KMS-11 (cell line): Measurements from ENCODE around the gene MYPOP.

Experiments
- H2AFZ ChIP-seq: fragments of 200-600 bp; sonication (generic); 2 replicates; pipeline ENCODE4 v1.6.1; 2016; ENCODE audit warnings: antibody characterized with exemption, mixed run types, low read depth
- H3K27ac ChIP-seq: fragments of 200-600 bp; sonication (generic); 2 replicates; pipeline ENCODE4 v1.6.1; 2016; ENCODE audit warnings: mild to moderate bottlenecking, mixed run types
- H3K27me3 ChIP-seq: fragments of 200-600 bp; sonication (generic); 2 replicates; pipeline ENCODE4 v1.6.1; 2017; ENCODE audit warnings: mild to moderate bottlenecking, low read depth, mixed run types, moderate library complexity; ENCODE audit not compliant: insufficient read depth
- H3K36me3 ChIP-seq: fragments of 200-600 bp; sonication (generic); 2 replicates; pipeline ENCODE4 v1.6.1; 2017; ENCODE audit warnings: mild to moderate bottlenecking, mixed run types; ENCODE audit not compliant: insufficient read depth
- H3K4me1 ChIP-seq: fragments of 200-600 bp; sonication (generic); 2 replicates; pipeline ENCODE4 v1.6.1; 2016; ENCODE audit warnings: mild to moderate bottlenecking, low read depth, mixed run types; ENCODE audit not compliant: poor library complexity, severe bottlenecking
- H3K4me2 ChIP-seq: fragments of 200-600 bp; sonication (generic); 2 replicates; pipeline ENCODE4 v1.7.0; 2016; ENCODE audit warnings: mild to moderate bottlenecking, mixed run types
- H3K4me3 ChIP-seq: fragments of 200-600 bp; sonication (generic); IDR thresholded peaks from 2 replicates; pipeline ENCODE4 v1.6.1; 2017; ENCODE audit warnings: low read depth, low read length, mixed read lengths; ENCODE audit not compliant: insufficient read depth
- H3K79me2 ChIP-seq: fragments of 200-600 bp; sonication (generic); 2 replicates; pipeline ENCODE4 v1.6.1; 2016; ENCODE audit warnings: low read depth, mixed run types; ENCODE audit not compliant: insufficient read depth
- H3K9ac ChIP-seq: fragments of 200-600 bp; sonication (generic); 2 replicates; pipeline ENCODE4 v1.6.1; 2016; ENCODE audit warnings: mild to moderate bottlenecking, mixed run types
- H4K20me1 ChIP-seq: fragments of 200-600 bp; sonication (generic); 2 replicates; pipeline ENCODE4 v1.6.1; 2016; ENCODE audit warnings: mild to moderate bottlenecking, mixed run types; ENCODE audit not compliant: insufficient read depth
- TF ChIP-seq, protein P1 (sequence below): fragments of 200-600 bp; sonication (generic); conservative IDR thresholded peaks from 2 replicates; pipeline ENCODE4 v1.6.1; 2017; ENCODE audit warnings: low read depth, mild to moderate bottlenecking, antibody characterized with exemption, low read length, moderate library complexity, mixed read lengths

Gene MYPOP

DNA sequence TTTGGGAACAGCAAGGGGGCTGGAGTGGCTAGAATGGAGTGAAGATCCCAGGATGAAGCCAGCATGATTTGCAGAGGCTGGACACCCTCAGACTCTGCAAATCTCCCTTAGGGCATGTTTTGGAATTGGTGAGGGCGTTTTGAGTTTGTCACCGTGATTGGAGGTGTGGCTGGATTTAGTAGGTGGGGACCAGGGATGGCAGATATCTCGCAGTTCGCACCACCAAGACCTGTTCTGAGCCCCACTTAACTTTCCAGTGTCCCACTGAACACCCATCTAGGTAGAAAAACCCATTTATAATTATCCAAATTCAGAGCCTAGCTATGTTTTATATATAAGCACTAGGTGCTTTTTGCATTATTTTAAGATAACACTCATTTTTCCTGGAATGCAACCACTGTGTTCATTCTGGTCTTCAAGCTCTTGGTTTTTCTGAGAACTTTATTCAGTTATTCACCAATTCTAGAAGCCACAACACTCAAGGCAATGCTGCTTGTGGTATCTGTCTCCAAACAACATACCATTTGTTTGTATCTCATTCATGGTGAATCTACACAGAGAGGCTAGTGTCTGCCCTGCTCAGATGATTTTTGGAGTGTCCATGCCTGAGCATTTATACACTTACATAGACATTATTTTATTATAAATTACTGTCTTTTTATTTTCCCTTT, 15.1 kb upstream of the MYPOP start:
- no peak overlapping the region for H3K27ac ChIP-seq
- no peak overlapping the region for H3K4me2 ChIP-seq
- H2AFZ ChIP-seq: no peak overlapping the region
- H4K20me1 ChIP-seq: no peaks in the 10 kb centered on the region
- no peak overlapping the region for H3K4me3 ChIP-seq
- peaks cover 95% of the 10 kb centered on the region for H3K27me3 ChIP-seq
- no peaks in the 10 kb centered on the region for H3K36me3 ChIP-seq
- TF ChIP-seq, protein P1, sequence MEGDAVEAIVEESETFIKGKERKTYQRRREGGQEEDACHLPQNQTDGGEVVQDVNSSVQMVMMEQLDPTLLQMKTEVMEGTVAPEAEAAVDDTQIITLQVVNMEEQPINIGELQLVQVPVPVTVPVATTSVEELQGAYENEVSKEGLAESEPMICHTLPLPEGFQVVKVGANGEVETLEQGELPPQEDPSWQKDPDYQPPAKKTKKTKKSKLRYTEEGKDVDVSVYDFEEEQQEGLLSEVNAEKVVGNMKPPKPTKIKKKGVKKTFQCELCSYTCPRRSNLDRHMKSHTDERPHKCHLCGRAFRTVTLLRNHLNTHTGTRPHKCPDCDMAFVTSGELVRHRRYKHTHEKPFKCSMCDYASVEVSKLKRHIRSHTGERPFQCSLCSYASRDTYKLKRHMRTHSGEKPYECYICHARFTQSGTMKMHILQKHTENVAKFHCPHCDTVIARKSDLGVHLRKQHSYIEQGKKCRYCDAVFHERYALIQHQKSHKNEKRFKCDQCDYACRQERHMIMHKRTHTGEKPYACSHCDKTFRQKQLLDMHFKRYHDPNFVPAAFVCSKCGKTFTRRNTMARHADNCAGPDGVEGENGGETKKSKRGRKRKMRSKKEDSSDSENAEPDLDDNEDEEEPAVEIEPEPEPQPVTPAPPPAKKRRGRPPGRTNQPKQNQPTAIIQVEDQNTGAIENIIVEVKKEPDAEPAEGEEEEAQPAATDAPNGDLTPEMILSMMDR: no peak
- H3K79me2 ChIP-seq: no peaks in the 10 kb centered on the region
- H3K9ac ChIP-seq: no peak overlapping the region
- no peaks in the 10 kb centered on the region for H3K4me1 ChIP-seq

DNA sequence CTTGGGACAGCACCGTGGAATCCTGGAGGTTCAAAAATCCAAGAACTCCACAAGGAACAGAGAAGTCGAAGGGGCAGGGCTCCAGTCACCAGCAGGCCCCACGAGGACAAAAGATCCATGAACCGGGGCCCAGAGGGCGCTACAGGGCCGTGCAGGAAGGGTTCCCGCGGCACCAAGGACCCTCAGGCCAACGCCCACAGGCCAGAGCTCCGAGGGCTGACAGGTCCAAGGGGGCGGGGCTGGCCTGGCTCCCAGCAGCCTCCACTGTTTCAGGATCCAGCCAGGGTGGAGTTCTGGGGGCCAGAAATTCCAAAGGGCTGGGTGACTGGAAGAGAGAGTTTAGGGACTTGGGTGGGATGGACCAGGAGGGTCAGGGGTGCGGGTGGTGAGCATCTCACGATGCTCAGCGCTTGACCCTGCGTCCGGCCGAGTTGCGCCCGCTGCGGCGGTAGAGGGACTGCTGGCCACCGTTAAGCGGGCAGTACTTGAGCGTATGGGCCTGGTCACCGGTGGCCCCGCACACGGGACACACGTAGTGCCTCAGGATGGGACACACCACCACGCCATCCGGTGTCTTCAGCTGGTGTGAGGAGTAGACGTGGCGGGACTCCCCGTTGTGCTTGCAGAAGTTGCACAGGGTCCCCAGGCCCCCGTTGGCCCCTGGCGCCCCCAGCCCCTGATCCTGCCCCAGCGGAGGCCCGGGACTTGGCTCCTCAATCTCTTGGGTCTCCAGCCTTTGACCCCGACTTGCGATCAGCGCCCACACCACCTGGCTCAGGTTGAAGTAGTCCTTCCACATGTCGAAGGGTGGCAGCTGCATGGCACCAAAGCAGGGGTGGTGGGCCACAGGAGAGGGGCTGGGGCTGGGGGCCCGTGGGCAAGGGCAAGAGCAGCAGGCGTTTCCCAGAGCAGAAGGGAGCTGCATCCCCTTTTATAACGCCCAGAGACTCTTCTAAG, 11.7 kb upstream of the MYPOP start, which contains the start of gene NANOS2:
Gene NANOS2, minus strand, starts transcription at position 905 of the 957 bp plus-strand sequence. Its CDS starts 85 bp downstream, at position 820.
- Histone ChIP-seq H3K4me2 (no peak within 1 kb of the TSS), H3K27ac (no peak within 1 kb of the TSS), H2AFZ (no peak within 1 kb of the TSS), H4K20me1 (no peaks in the 10 kb centered on the region), H3K4me3 (no peak within 1 kb of the TSS), H3K9ac (no peak within 1 kb of the TSS), H3K4me1 (no peaks in the 10 kb centered on the region), H3K36me3 (no peaks in the 10 kb centered on the region), H3K27me3 (peaks cover 86% of the 10 kb centered on the region), H3K79me2 (no peaks in the 10 kb centered on the region)
- TF ChIP-seq, protein P1: no peak

DNA sequence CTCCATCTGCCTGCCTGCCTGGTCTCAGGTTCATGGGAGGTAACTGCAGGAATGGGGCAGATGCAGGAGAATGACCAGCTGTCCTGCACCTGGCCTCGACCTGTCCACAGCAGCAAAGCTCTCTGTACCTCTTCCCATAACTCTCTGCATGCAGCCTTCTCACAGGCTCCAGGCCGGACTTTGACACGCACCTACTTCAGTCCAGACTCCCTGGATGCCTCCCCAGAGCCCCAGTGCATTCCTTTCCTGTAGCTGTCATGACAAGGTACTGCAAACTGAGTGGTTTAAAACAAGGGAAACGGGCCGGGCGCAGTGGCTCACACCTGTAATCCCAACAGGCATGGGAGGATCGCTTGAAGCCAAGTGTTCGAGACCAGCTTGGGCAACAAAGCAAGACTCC, 8.9 kb upstream of the MYPOP start:
- no peak overlapping the region for H3K27ac ChIP-seq
- H3K27me3 ChIP-seq: peaks cover 58% of the 10 kb centered on the region; the same call in 1 of the 2 replicates
- H3K36me3 ChIP-seq: no peaks in the 10 kb centered on the region
- no peaks in the 10 kb centered on the region for H3K79me2 ChIP-seq
- H3K4me3 ChIP-seq: no peak overlapping the region
- H3K4me1 ChIP-seq: no peaks in the 10 kb centered on the region
- H3K4me2 ChIP-seq: no peak overlapping the region
- TF ChIP-seq, protein P1: no peak
- no peaks in the 10 kb centered on the region for H4K20me1 ChIP-seq
- H2AFZ ChIP-seq: no peak overlapping the region
- no peak overlapping the region for H3K9ac ChIP-seq

DNA sequence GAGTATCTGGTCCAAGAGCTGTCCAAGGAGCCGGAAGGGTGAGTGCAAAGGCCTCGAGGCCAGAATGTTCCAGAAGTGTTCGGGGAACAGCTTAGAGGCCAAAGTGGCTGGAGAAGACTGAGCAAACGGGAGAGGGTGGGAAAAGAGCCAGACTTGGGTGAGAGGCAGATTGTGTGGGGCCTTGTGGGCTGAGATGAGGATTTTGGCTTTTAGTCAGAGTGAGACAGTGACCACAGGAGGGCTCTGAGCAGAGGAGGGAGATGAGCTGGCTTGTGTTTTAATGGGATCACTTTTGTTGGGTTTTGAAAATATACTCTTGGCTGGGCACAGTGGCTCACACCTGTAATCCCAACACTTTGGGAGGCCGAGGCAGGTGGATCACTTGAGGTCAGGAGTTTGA, 6.5 kb upstream of the MYPOP start:
- Histone ChIP-seq H3K4me3 (no peak overlapping the region), H3K27ac (no peak overlapping the region)

More for the DNA sequence above, 6.5 kb upstream of the MYPOP start:
- peaks cover 38% of the 10 kb centered on the region; the same call in 1 of the 2 replicates for H3K27me3 ChIP-seq
- H3K4me2 ChIP-seq: no peak overlapping the region
- no peak overlapping the region for H2AFZ ChIP-seq
- no peak overlapping the region for H3K9ac ChIP-seq
- TF ChIP-seq, protein P1: no peak
- H3K36me3 ChIP-seq: no peaks in the 10 kb centered on the region
- no peaks in the 10 kb centered on the region for H4K20me1 ChIP-seq
- no peaks in the 10 kb centered on the region for H3K4me1 ChIP-seq
- no peaks in the 10 kb centered on the region for H3K79me2 ChIP-seq
